Left renal cortex interstitium (tissue), 4 donors: ENCODE data around the gene TMEM98. TPM values are rescaled to one million over a fixed set of nuclear protein-coding genes. Genes with fewer than 3 reads are reported as not detected.
"Not testable (repeated sequence)": the region's sequence is repeated elsewhere in the genome, so short reads cannot be mapped to it uniquely, and the experiment has no call there.

Experiments
- DNase-seq, 4 donors: peaks; one replicate each; pipeline ENCODE4 v3.0.0-alpha.2; 2013; ENCODE audit warnings: low read depth in 4 of 4, low spot score in 2 of 4, missing footprints in 1 of 4
- polyA plus RNA-seq, 4 donors: library from polyadenylated mRNA; unstranded; fragments of 120-200 nt; gene quantifications; one replicate each; pipeline ENCODE4 v1.2.1, GENCODE V29; 2013; ENCODE audit not compliant: insufficient read length in 4 of 4

Gene TMEM98
- polyA plus RNA-seq, 4 donors: 215 to 248 (median 233) TPM

- no peak for DNase-seq
Measured at GRCh38 chr17:32971171-32971570, 43.2 kb downstream of the TMEM98 start.

DNA sequence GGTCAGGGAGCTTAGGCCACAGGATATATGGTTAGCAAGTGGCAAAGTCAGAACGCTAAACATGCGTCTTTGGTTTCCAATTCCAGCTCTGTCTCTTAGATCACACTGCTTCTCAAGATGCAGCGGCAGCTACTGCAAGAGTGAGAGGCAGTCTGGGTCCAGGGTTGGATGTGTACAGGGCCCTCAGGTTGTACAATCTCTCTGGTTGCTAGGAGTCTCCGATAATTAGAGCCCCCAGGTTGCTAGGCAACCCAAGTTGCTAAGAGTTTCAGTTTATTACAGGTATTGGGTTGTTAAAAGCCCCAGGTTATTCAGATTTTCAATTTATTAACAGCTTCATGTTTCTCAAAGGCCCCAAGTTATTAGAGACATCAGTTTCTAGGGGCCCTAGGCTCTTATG is 48.2 kb downstream of the TMEM98 start:
- no peak for DNase-seq

DNA sequence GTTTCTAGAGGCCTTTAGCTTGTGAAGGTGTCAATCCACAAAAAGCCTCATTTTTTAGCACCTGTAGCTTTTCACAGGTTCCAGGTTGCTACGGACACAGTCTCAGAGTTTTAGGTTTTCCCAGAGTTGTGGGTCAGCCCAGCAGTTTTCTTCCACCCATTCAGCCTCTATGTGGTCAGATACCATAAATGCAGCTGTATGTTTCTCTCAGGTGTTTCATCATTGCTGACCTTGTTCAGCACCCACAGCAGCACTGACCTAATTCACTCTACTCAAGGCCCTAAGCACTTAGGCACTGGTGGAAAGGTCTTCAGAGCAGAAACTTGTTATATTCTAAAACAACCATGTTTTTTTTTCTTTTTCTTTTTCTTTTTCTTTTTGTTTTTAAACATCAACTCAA is 48.7 kb downstream of the TMEM98 start:
- no peak for DNase-seq

GRCh38 chr17:32980230-32980629 is 52.3 kb downstream of the TMEM98 start:
- DNase-seq: no peak

GRCh38 chr17:32981611-32982010 is 53.7 kb downstream of the TMEM98 start:
- DNase-seq: not testable (repeated sequence)

- DNase-seq: no peak
Measured at GRCh38 chr17:32985050-32985756, 57.2 kb downstream of the TMEM98 start.

- DNase-seq: not testable (repeated sequence)
Measured at GRCh38 chr17:32987453-32987805, 59.5 kb downstream of the TMEM98 start.

DNA sequence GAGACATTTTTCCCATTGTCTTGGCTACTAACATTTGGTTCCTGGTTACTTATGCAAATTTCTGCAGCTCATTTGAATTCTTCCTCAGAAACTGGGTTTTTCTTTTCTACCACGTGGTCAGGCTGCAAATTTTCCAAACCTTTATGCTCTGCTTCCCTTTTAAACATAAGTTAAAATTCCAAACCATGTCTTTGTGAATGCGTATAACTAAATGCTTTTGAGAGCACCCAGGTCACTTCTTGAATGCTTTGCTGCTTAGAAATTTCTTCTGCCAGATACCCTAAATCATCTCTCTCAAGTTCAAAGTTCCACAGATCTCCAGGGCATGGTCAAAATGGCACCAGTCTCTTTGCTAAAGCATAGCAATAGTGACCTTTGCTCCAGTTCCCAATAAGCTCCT is 59.9 kb downstream of the TMEM98 start:
- not testable (repeated sequence) for DNase-seq

DNA sequence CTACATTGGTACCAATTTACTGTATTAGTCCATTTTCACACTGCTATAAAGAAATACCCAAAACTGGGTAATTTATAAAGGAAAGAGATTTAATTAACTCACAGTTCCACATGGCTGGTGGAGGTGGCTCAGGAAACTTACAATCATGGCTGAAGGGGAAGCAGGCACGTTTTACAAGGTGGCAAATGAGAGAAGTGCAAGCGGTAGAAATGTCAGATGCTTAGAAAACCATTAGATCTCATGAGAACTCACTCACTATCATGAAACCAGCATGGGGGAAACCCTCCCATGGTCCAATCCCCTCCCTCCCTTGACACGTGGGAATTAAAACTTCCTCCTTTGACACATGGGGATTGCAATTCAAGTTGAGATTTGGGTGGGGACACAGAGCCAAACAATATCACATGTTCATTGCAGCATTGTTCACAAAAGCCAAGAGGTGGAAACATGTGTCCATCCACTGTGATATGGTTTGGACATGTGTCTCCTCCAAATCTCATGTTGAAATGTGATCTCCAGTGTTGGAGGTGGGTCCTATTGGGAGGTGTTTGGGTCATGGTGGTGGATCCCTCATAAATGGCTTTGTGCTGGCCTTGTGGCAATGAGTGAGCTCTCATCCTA is 60.6 kb downstream of the TMEM98 start:
- DNase-seq: no peak

DNA sequence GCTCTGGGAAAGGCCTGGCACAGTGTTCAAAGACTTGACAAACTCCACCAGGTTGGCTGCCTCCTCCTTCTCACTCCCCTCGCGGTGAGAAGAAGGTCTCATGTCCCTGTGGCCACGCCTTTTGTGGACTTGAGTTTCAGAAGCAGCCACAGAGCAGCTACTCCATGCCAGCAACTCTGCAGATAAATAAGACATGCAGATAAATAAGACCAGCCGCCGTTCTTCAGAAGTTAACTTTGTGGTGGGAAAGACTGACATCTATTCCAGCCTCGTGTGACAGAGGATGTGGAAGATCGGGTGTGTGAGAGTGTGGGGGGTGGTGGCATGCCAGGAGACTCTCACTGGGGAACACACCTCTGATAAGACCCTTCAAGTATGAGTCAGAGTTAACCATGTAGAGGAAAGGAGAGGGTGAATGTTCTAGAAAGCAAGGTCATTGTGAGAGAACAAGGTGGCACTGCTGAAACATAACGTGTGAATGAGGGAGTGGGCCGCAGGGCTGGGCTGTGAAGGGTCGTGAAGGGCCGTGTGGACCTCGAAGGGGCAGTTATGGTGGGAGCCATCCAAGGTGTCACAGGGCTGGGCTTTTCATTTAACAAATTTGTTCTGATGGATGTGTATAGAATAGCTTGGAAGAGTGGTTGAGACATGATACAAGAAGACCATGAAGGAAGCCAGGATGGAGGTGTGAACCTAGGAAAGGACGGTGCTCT is 64.5 kb downstream of the TMEM98 start:
- no peak for DNase-seq

- no peak for DNase-seq
Measured at GRCh38 chr17:32993977-32994376, 66.0 kb downstream of the TMEM98 start.

Other genes with a start within 250 kb of the TMEM98 start
- gene MYO1D, start 51.0 kb upstream of the TMEM98 start, polyA plus RNA-seq: 10 to 100 TPM; 25.5 to 33.1 (median 27.6) TPM
- gene SPACA3, start 63.7 kb downstream of the TMEM98 start, polyA plus RNA-seq: under 1 TPM in 1 of 4 donors, not detected in 3; 0.35 TPM